ENCODE results near the gene GRIP2. TPM values are rescaled to one million over a fixed set of nuclear protein-coding genes. Genes with fewer than 3 reads are reported as not detected.

The GRIP2 gene
- total RNA-seq, 1 donor from 2014 or later = 0.05 TPM

DNA sequence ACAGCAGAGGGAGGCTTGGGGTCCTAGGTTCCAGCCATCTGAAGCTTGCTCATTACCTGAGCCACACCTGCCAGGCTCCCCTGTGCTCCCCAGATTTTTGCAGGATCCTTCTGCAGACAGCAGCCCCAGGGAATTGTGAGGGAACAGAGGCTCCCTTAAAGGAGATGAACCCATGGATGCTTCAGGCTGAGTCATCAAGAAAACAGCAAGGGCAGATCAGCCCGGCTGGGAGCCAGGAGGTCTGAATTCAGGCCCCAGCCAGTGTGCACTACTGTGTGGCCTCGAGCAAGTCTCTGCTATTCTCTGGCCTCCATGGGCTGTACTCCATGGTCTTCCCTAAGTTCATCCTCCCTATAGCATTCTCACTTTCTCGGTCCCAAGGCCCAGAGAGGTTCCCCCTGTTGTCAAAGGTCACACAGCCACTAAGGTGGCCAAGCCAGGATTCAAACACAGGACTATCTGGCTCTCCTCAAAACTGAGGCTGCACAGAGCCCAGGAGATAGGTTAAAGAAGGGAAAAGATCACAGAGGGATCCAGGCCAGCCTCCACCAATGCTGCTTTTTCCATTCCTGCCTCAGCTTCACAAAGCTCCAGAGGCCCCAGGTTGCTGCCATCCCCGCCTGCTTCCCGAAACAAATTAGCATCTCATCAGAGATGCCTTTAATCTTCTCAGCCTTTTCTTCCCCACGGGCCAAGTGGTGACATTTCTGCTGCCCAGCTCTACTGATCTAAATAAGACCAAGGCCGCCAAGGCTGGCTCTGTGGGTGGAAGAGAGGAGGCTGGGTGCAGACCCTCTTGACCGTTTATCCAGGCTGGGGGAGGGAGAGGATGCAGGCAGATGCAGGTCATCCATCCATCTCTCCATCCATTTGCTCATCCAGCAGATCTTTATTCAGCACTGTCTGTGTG, 21.2 kb upstream of the GRIP2 start:
- DNase-seq (ENCODE audit: low read depth) = no peak

DNA sequence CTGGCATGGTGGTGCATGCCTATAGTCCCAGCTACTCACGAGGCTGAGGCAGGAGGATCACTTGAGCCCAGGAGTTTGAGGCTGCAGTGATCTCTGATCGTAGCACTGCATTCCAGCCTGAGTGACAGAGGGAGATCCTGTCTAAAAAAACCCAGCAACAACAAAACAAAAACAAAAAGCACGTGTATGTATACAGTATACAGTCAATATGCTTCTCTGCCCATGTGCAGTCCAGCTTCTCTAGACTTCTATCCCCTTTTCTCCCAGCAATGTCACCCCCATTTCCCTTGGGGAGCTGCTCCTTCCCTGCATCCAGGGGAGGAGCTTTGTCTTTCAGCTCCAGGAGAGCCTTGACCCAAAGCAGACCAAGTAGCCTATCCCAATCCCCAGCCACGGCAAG, 20.0 kb upstream of the GRIP2 start:
- DNase-seq (ENCODE audit: low read depth) = no peak

DNA sequence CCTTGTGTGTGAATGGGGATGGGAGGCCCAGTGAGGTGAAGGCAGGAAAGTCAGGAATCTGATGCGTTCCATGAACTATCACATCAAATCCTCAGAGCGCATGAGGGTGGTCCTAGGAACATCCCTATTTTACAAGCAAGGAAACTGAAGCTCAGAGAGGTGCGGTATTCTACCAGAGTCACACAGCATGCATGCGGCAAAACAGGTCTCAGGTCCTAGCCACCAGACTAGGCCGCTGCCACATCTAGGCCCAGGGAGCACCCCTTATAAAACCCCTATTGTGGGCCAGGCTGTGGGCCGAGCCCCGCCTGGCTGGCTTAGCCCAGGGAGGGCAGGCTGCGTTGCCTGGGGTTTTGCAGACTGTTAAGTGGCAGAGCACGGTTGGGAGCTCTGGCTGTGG, 17.9 kb upstream of the GRIP2 start:
- no peak for DNase-seq (ENCODE audit: low read depth)

DNA sequence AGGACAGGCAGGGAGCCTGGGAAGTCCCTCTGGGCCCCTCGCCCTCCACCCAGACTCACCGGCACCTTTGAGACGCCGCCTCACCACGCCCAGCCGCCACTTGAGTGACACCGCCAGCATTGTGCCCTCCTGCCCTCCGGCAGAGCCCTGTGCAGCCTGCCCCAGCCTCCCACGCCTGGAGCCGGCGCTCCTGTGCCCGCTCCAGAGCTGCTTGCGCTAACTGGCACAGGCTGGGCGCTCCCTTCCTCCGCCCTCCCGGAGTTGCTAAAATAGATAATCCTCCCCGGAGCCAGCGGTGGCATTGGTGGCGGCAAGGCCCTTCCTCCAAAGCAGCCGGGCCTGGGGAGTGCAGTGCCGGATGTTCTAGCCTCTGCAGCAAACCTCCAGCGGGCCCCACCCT, 15.7 kb upstream of the GRIP2 start:
- DNase-seq (ENCODE audit: low read depth) = no peak

DNA sequence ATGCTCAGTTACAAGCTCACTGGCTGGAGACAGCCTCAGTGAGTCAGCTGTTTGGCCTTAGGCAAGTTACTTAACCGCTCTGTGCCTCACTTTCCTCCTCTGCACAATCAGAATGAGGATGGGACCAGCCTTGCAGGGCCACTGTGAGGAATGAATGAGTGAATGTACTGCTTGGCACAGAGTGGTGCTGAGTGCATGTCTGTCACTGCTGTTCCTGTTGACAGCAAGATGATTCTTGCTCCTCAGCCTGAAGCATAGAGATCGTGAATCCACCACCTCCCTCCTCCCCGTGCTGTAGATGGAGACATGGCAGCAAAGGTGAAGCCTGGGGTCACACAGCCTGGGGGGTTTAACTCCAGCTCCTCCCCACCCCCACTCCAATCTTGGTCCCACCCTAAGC, 14.6 kb upstream of the GRIP2 start:
- no peak for DNase-seq (ENCODE audit: low read depth)

DNA sequence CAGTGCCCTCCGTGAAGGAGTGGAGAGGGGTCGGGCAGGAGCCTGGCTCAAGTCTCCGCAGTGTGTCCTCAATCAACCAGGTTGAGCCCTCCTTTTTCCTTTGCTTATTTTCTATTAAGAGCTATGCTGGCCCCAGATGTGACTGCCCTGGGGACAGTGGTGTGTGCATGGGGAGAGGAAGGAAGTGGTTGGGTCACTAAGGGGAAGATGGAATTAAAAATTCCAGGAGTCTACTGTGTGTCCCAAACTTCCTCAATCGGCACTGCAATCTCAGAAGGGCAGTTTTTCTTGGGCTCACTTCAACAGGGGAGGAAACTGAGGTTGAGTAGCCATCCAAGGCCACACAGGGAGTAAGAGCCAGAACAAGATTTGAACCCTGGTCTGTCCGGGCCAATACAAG, 13.7 kb upstream of the GRIP2 start:
- no peak for DNase-seq (ENCODE audit: low read depth)

DNA sequence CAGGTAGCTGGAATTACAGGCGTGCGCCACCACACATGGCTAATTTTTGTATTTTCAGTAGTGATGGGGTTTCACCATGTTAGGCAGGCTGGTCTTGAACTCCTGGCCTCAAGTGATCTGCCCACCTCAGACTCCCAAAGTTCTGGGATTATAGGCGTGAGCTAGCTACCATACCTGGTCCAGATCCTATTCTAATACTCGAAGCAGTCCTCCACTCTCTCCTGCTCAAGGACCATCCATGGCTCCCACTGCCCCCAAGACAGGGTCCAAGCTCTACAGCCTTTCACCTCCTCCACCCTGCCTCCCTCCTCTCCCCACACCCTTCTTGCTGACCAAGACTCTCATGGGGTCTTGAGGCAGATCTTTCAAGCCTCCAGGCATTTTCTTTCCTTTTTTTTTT, 12.6 kb upstream of the GRIP2 start:
- DNase-seq (ENCODE audit: low read depth) = no peak

DNA sequence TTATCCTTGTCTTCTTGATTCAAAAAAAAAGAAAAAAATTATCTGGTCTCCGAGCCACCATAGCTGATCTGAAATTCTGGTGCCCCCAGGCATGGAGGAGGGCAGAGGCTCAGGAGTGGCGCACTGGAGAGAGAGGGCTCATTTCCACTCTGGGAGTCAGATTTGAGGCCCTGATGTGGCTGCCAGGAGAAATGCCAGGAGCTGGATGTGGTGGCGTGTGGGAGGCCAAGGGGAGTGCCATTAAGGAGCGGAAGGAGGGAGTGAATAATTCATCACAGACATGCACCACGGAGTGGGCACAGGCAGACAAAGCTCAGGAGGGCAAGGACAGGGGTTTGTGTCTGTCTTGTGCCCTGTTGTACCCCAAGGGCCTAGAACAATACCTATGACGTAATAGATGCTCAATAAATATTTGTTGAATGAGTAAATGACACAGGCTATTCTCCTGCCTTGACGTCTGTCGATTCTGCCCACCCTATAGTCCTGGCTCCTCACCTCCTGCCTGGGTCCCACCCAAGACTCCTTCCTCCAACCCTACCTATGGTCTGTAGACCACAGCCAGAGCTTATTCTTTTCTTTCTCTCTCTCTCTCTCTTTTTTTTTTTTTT, 12.0 kb upstream of the GRIP2 start:
- no peak for DNase-seq (ENCODE audit: low read depth)

DNA sequence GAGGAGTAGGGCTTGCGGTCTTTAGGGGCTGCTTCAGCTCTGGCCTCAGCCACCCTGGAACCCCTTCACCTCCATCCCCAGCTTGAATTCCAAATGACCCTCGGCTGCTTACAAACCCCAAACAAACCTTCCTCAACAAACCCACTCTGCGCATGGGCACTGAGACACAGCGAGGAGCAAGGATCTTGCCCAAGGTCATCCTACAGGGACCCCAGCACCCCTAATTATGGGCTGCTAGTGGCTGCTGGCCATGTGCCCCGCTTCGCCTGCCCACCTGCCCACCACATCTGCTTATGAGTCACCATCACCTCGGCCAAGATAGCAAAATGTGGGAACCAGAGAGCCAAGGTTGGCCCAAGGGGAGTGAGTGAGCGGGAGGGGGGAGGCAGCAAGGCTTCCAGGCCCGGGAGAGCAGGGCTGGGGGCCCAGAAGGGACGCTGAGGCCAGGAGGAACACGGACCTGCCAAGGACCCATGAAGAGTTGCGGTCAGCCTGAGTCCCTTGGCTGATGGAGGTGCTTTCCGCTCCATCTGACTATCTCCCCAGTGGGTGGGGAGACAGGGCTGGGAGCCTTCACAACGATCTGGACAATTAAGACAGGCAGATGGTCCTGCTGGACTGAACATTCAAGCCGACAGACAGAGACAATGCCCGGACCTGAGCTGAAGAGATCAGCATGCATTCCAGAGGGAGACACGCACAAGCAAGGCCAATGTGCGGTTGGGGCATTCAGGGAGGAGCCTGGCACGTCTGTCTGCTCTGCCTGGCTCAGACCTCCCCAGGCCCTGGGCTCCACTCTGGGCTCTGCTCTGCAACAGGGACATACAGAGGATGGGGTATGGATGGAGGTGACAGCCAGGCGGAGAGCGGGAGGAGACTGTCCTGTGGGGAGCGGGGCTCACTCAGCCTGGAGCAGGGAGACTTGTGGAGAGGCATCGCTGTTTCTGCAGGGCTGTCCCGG, 10.8 kb upstream of the GRIP2 start:
- DNase-seq (ENCODE audit: low read depth) = peak; percentile 27

DNA sequence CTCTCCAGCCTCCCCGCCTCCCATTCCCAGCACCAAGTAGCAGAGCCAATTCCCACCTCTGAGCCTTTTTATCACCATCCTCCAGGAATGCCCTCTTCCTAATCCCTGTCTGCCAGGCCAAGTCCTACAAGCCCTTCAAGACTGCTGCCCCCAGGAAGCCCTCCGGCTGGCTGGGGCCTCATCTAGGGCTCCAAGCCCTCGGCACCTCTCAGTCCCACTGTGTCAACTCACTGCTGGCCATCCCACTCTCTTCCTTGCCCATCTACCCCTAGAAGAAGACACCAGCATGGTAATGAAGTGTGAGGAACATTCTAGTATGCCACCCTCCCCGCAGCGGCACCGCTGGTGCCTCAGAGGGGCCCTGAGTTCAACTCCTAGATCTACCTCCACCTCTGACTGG, 10.0 kb upstream of the GRIP2 start:
- no peak for DNase-seq (ENCODE audit: low read depth)

DNA sequence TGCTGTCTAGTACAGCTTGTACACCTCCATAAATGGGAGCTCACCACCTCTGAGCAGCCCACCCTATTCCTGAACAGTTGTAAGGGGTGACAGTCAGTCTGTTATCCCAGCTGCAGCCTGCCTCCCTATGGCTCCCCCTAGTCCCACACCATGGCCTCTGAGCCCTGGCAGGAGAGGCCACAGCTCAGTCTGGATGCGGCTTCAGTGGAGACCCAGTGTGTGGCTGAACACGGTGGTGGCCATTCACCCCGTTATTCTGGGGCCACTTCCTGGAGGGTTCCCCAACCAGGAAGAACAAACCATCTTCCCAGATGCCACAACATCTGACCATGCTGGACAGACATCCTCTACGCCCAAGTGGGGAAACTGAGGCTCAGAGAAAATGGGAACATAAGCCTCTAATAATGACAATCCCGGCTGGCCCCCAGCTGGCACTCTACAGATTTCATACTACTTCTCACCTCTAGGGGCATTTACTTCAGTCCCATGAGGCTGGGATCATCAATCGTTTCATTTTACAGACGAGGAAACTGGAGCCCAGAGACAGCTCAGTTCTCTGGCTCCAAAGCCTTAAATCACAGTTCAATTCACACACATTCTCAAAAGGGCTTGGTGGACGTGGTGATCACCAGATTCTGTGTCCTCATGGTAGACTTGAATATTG, 9.2 kb upstream of the GRIP2 start:
- DNase-seq (ENCODE audit: low read depth) = peak; percentile 2

DNA sequence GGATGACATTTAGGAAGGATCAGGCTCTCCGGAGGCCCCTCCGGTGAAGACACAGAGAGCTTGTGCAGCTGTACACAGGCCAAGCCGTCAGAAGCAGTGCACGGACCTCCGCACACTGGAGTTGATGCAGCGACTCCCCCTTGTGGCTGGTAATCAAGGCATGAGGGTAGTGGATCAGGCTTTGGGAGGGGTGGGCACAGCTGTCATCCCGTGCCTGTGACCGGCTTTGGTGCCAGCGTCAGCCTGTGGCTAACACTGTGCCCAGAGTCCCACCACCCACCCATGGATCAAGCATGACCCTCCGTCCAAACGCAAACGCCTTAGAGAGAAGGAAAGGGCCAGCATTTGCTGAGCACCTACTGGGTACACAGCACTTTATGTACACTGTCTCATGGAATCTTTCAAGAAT, 8.2 kb upstream of the GRIP2 start:
- peak; percentile 37 for DNase-seq (ENCODE audit: low read depth)

DNA sequence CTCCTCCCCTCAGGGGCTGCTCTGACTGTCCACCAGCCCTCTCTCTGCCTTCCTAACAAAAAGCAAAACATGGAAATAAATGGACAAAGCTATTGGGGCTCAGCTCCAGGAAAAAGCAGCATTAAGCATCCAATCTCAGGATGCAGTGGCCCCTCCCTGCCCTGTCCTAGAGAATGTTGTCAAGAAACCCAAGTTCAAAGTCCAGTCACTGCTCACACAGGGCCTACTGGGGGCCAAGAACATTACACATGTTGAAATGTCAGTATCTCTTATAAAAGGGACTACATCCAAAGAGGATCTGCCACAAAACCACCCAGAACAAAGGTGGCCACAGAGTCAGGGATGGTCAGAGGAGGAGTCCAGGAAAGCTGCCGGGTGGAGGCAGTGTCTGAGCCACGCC, 7.6 kb upstream of the GRIP2 start:
- peak; percentile 31 for DNase-seq (ENCODE audit: low read depth)

DNA sequence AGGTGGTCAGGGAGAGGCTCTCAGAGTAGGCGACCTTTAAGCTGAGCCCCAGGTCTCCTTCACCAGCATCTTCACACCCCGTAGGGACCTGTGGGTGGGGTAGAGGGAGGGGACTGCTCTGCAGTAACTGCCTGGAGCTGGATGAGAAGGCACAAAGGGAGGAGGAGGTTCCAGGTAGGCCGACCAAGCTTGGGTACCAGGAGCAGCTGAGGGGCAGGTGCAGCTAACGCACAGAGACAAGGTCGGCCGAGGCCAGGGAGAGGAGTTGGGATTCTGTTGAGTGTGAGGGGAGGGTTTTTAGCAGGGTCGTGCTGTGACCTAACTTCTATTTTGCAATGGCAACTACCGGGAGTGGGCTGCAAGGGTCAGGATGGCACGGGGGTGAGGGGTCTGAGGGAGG, 5.9 kb upstream of the GRIP2 start:
- DNase-seq (ENCODE audit: low read depth) = no peak

DNA sequence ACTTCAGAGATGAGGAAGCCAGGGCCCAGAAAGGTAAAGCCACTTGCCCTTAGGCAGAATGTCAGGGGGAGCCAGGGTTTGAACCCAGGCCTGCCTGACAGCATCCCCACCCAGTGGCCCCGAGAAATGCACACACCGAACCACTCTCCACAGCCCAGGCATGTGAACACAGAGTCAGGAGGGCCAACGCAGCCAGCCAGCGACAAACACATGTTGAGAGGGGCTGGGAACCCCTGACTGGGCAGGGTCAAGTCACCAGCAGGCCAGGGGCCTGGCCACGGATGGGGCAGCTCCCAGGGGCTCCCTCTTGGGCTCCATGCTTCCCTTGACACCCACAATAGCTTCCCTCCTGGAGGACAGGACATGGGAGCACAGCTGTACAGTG, 5.1 kb upstream of the GRIP2 start:
- DNase-seq (ENCODE audit: low read depth) = no peak

DNA sequence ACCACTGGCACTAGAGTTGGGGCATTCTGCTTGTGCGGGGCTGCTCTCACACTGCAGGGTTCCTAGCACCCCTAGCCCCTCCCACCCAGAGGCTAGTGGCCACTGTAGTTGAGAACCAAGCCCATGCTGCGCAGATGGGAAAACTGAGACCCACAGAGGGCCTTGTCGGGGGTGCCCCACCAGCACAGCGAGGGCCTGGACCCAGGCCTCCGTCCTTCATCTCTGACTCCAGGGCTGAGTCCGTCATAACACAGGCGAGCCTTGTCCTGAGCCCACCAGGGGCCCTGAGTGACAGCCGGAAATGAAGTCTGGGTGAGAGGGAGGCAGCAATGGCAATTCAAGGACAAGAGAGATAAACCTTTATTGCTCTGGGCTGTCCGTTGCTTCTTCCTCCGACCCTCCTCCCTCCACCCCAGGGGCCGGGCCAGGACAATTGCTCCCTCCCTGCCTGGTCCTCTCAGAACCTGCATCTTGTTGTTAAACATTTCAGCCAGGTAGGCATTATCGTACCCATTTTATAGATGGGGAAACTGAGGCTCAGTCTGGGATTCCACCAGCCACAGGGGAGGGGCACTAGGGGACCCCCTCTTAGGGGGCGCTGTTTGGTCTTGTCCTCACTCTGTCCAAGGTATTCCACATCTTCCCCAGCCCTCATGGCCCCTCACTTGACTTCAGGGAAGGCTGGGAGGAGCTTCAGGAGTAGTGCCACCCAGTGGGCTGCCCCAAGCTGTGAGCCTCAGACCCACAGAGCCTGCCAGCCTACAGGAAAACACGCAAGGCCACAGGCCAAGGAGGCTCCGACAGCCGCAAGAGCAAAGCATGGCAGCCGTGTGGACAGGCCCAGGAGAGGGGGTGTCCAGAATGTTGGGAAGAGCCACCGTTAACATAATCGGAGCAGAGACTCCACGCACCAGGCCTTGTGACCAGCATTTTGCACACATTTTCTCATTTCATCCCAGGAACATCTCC, 4.4 kb upstream of the GRIP2 start:
- DNase-seq (ENCODE audit: low read depth) = no peak

DNA sequence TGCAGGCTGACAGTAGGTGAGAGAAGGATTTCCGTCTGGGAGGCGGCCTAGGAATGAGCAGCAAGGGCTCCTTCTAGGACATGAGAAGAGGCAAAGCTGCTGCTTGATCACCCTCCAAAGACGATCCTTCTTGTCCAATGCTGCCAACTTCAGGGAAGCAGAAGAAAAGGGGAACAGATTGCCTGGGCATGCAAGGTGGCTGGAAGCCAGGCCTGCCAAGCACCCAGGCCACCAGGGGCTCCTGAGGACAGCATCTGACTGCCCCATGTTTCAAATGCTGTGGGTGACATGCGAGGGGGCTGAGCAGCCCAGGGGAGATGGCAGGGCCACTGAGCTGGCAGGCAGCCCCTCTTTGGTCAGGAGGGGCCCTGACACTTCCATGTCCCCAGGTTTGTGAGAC, 3.3 kb upstream of the GRIP2 start:
- DNase-seq (ENCODE audit: low read depth) = no peak

DNA sequence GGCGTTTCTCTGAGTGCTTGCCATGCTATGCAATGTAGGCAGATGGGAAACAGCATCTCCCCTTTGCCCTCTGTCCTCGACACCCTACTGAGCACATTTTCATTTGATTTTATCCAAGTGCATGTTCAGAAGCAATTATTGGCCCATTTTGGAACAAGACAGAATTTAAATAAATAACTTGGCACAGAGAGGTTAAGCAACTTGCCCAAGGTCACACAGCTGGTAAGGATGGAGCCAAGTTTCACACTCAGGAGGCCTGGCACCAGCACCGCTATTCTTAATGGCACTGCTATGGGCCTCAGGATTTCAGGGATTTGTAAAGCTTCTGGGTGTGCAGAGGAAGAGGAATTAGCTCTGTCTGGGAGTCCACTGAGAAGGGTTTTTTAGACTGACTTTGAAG, 2.5 kb upstream of the GRIP2 start:
- DNase-seq (ENCODE audit: low read depth) = no peak

DNA sequence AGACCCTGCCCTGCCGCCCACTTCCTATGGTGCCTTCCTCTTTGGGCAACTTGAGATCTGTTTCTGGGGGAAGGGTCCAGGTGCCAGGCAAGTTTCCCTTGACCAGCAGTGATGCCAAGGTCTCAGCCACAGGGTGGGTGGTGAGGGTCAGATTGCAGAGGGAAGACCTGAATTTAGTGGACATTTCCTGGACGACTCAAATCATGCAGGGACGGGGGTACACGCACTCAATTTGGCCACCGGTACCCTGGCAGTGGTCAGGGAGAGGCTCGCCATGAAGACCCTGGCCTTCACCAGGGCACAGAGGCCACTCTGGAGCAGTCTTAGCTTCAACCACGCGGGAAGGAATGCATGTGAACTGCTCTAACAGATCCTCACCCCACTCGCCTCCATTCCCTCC, 1.5 kb upstream of the GRIP2 start:
- no peak for DNase-seq (ENCODE audit: low read depth)

DNA sequence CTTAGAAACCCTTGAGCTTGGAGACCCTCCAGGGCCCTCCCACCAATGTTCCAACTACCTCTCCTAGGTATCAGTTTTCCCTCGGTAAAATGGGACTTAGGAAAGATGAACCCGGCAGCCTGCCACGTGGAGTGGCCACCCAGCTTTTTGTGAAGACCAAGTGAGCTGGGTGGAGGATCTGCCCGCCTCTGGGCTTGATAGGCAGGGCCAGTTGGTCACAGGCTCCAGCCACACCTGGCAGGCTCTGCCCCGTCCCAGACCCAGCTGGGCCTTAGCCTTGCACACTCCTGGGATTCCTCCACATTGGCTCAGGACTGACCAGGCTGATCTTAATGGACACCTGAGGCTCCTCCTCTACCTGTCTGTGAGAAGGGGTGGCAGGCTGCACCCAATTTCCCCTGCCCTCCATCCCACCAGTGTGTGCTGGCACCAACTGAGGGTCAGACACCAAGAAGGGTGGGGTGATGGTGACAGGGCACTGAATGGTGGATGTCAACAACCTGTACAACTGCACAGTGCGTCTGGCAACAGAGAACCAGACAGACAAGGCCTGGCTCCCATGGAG, 761 bp upstream of the GRIP2 start:
- no peak for DNase-seq (ENCODE audit: low read depth)

All from renal cortical epithelial cell (primary cell).